Smooth muscle cell (in vitro differentiated cells): Measurements from ENCODE around the gene RAB43. TPM values are rescaled to one million over a fixed set of nuclear protein-coding genes. Genes with fewer than 3 reads are reported as not detected.
A peak's percentile ranks its signal among the peaks of the same experiment; 100 is the strongest.
"Not testable (repeated sequence)": the region's sequence is repeated elsewhere in the genome, so short reads cannot be mapped to it uniquely, and the experiment has no call there.

ENCODE experiments used
- DNase-seq: peaks from one replicate; lab custom pipeline; 2025; ENCODE audit not compliant: unreplicated experiment; lab: John Stamatoyannopoulos, UW
- H2AFZ ChIP-seq: fragments of 200-600 bp; sonication (generic); 2 replicates; pipeline ENCODE4 v1.6.0; 2016; ENCODE audit warnings: antibody characterized with exemption, low read depth, mild to moderate bottlenecking
- H3F3A ChIP-seq: fragments of 200-600 bp; sonication (generic); 2 replicates; pipeline ENCODE4 v1.6.0; 2017; ENCODE audit warnings: antibody characterized with exemption, low read depth
- H3K27ac ChIP-seq: fragments of 200-600 bp; sonication (generic); 2 replicates; pipeline ENCODE4 v1.5.1; 2016; ENCODE audit warnings: low read depth, mild to moderate bottlenecking
- H3K27me3 ChIP-seq: fragments of 200-600 bp; sonication (generic); 2 replicates; pipeline ENCODE4 v1.6.1; 2016; ENCODE audit warnings: low read depth, mild to moderate bottlenecking
- H3K36me3 ChIP-seq: fragments of 200-600 bp; sonication (generic); 2 replicates; pipeline ENCODE4 v1.5.1; 2016; ENCODE audit warnings: low read depth
- H3K4me1 ChIP-seq: fragments of 200-600 bp; sonication (generic); 2 replicates; pipeline ENCODE4 v1.5.1; 2016; ENCODE audit warnings: low read depth
- H3K4me2 ChIP-seq: fragments of 200-600 bp; sonication (generic); 2 replicates; pipeline ENCODE4 v1.6.0; 2016; ENCODE audit warnings: mild to moderate bottlenecking
- H3K4me3 ChIP-seq: fragments of 200-600 bp; sonication (generic); 2 replicates; pipeline ENCODE4 v1.5.1; 2016; ENCODE audit warnings: mild to moderate bottlenecking
- H3K79me2 ChIP-seq: fragments of 200-600 bp; sonication (generic); 2 replicates; pipeline ENCODE4 v1.6.0; 2016; ENCODE audit warnings: low read depth, mild to moderate bottlenecking
- H3K9ac ChIP-seq: fragments of 200-600 bp; sonication (generic); 2 replicates; pipeline ENCODE4 v1.6.0; 2016; ENCODE audit warnings: low read depth
- H3K9me3 ChIP-seq: fragments of 200-600 bp; sonication (generic); replicated peaks from 2 replicates; pipeline ENCODE4 v1.5.1; 2016; ENCODE audit warnings: low read depth
- H4K20me1 ChIP-seq: fragments of 200-600 bp; sonication (generic); 2 replicates; pipeline ENCODE4 v1.6.0; 2016; ENCODE audit warnings: low read depth
- WGBS: methylation state at CpG from one replicate; pipeline ENCODE4 v1.1.7; 2016; ENCODE audit warnings: low lambda C conversion rate; 5-methylcytosine and 5-hydroxymethylcytosine counted together
- polyA plus RNA-seq: library from polyadenylated mRNA; unstranded; fragments of >200 nt; fragmentation: Nextera tagmentation; extraction: Ambion mirVana; gene quantifications from 2 replicates; pipeline ENCODE4 v1.2.1, GENCODE V29; 2016
- total RNA-seq: library from RNA; depleted of rRNA; stranded (reverse); fragments of >200 nt; gene quantifications from 2 replicates; pipeline ENCODE4 v1.2.3, GENCODE V29; 2014
- TF ChIP-seq, protein P1 (sequence below): fragments of 200-600 bp; sonication (generic); IDR thresholded peaks from 2 replicates; pipeline ENCODE4 v1.5.1; 2017; ENCODE audit warnings: borderline replicate concordance, mild to moderate bottlenecking, antibody characterized with exemption; ENCODE audit not compliant: insufficient read depth, poor library complexity, severe bottlenecking

Gene RAB43
- total RNA-seq: 9.5 and 15.8 TPM in 2 replicates
- 17.1 and 20.8 TPM in 2 replicates for polyA plus RNA-seq

DNA sequence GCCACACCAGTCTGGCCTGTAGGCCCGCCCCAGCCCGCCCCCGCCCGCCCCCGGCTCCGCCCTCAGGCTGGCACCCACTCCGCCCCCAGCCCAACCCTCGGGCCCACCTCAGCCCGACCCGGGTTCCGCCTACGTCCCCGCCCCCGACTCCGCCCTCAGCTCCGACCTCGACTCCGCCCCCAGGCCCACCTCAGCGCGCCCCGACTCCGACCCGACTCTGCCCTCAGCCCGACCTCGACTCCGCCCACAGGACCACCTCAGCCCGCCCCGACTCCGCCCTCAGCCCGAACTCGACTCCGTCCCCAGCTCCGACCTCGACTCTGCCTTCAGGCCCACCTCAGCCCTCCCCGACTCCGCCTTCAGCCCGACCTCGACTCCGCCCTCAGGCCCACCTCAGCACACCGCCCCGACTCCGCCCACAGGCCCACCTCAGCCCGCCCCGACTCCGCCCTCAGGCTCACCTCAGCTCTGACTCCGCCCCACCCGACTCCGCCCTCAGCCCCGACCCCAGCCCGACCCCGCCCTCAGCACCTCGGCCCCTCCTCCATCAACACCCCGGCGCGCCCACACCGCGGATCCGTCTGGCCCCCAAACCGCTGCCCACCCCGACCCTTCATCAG is at the start of gene RAB43:
Gene RAB43, minus strand, starts transcription at position 13 of the 620 bp plus-strand sequence. CDS start 315 bp downstream, outside the sequence.
- Histone ChIP-seq H3K27ac (peak within 1 kb of the TSS; percentile 73), H3K4me1 (peaks cover 15% of the 10 kb centered on the region), H3K4me2 (peak within 1 kb of the TSS; percentile 86), H3K9me3 (no peaks in the 10 kb centered on the region), H3F3A (peaks cover 23% of the 10 kb centered on the region), H4K20me1 (peaks cover 35% of the 10 kb centered on the region), H3K9ac (peak within 1 kb of the TSS; percentile 83), H3K27me3 (no peaks in the 10 kb centered on the region), H3K4me3 (peak within 1 kb of the TSS; percentile 80), H3K36me3 (no peaks in the 10 kb centered on the region), H3K79me2 (peaks cover 32% of the 10 kb centered on the region), H2AFZ (peak within 1 kb of the TSS; percentile 69)
- 5% methylated on average over 4 of the region's 60 CpGs for WGBS
- TF ChIP-seq, protein P1, sequence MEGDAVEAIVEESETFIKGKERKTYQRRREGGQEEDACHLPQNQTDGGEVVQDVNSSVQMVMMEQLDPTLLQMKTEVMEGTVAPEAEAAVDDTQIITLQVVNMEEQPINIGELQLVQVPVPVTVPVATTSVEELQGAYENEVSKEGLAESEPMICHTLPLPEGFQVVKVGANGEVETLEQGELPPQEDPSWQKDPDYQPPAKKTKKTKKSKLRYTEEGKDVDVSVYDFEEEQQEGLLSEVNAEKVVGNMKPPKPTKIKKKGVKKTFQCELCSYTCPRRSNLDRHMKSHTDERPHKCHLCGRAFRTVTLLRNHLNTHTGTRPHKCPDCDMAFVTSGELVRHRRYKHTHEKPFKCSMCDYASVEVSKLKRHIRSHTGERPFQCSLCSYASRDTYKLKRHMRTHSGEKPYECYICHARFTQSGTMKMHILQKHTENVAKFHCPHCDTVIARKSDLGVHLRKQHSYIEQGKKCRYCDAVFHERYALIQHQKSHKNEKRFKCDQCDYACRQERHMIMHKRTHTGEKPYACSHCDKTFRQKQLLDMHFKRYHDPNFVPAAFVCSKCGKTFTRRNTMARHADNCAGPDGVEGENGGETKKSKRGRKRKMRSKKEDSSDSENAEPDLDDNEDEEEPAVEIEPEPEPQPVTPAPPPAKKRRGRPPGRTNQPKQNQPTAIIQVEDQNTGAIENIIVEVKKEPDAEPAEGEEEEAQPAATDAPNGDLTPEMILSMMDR: no peak
- peak; percentile 83 for DNase-seq

DNA sequence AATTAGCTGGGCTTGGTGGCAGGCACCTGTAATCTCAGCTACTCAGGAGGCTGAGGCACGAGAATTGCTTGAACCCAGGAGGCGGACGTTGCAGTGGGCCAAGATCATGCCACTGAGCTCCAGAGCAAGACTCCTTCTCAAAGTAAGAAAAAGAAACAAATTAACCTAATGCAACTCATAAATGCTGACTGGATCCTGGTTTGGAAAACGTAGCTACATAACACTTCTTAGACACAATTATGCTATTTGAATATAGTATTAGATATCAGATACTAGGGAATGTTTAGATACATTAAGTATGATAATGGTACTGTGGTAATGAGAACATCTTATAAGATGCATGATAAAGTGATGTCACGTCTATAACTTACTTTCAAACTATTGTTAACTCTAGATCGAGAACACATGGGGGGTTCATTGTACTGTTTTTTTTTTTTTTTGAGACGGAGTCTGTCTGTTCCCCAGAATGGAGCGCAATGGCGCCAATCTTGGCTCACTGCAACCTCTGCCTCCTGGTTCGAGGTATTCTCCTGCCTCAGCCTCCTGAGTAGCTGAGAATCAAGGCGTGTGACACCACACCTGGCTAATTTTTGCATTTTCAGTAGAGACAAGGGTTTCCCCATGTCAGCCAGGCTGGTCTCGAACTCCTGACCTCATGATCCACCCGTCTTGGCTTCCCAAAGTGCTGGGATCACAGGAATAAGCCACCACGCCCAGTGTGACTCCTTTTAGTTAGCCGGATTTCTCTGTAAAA is 45.2 kb upstream of the RAB43 start:
- no peak overlapping the region for H3K9ac ChIP-seq
- no peaks in the 10 kb centered on the region for H3K27me3 ChIP-seq
- peaks cover 16% of the 10 kb centered on the region for H3K79me2 ChIP-seq
- no peak overlapping the region for H3K4me2 ChIP-seq
- no peak overlapping the region for H2AFZ ChIP-seq
- H3K4me3 ChIP-seq: no peak overlapping the region
- H3F3A ChIP-seq: peaks cover 38% of the 10 kb centered on the region
- H4K20me1 ChIP-seq: peaks cover 14% of the 10 kb centered on the region
- no peak overlapping the region for H3K27ac ChIP-seq
- no peak for DNase-seq
- no peaks in the 10 kb centered on the region for H3K9me3 ChIP-seq
- H3K4me1 ChIP-seq: peaks cover 6% of the 10 kb centered on the region
- WGBS: 98% methylated on average over 15 of the region's 15 CpGs
- TF ChIP-seq, protein P1: no peak
- peaks cover 27% of the 10 kb centered on the region for H3K36me3 ChIP-seq

DNA sequence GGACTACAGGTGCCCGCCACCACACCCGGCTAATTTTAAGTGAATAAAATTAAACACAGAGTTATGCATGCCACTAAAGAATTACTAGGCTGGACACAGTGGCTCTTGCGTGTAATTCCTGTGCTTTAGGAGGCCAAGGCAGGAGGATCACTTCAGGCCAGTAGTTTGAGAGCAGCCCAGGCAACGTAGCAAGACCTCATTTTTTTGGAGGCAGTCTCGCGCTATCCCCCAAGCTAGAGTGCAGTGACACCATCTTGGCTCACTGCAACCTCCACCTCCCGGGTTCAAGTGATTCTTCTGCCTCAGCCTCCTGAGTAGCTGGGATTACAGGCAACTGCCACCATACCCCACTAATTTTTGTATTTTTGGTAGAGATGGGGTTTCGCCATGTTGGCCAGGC is 44.0 kb upstream of the RAB43 start:
- WGBS: over 99% methylated on average over 8 of the region's 8 CpGs

GRCh38 chr3:129164500-129164899 is 42.9 kb upstream of the RAB43 start:
- Histone ChIP-seq H3K9ac (no peak overlapping the region), H3K4me2 (no peak overlapping the region), H3F3A (peaks cover 39% of the 10 kb centered on the region), H3K9me3 (no peaks in the 10 kb centered on the region), H3K79me2 (peaks cover 15% of the 10 kb centered on the region), H3K4me1 (peaks cover 10% of the 10 kb centered on the region), H3K27ac (no peak overlapping the region), H3K4me3 (no peak overlapping the region), H4K20me1 (no peaks in the 10 kb centered on the region), H2AFZ (no peak overlapping the region), H3K27me3 (no peaks in the 10 kb centered on the region), H3K36me3 (peaks cover 12% of the 10 kb centered on the region)
- TF ChIP-seq, protein P1: no peak
- 97% methylated on average over 7 of the region's 7 CpGs for WGBS
- DNase-seq: no peak

More for the DNA sequence above, 44.0 kb upstream of the RAB43 start:
- not testable (repeated sequence) for H3K4me3 ChIP-seq, H3K9ac ChIP-seq, H3K27ac ChIP-seq, H3K9me3 ChIP-seq, H3K4me2 ChIP-seq, H3K27me3 ChIP-seq, H3K79me2 ChIP-seq, H4K20me1 ChIP-seq, H2AFZ ChIP-seq, DNase-seq, H3K4me1 ChIP-seq
- Histone ChIP-seq H3F3A (peaks cover 39% of the 10 kb centered on the region), H3K36me3 (peaks cover 21% of the 10 kb centered on the region)
